Smooth muscle cell (in vitro differentiated cells): ENCODE measurements around the gene PCDHB9. TPM values are rescaled to one million over a fixed set of nuclear protein-coding genes. Genes with fewer than 3 reads are reported as not detected.
"Not testable (repeated sequence)": the region's sequence is repeated elsewhere in the genome, so short reads cannot be mapped to it uniquely, and the experiment has no call there.

Experiments used
- DNase-seq: peaks from one replicate; lab custom pipeline; 2025; ENCODE audit not compliant: unreplicated experiment; lab: John Stamatoyannopoulos, UW
- H2AFZ ChIP-seq: fragments of 200-600 bp; sonication (generic); 2 replicates; pipeline ENCODE4 v1.6.0; 2016; ENCODE audit warnings: antibody characterized with exemption, low read depth, mild to moderate bottlenecking
- H3F3A ChIP-seq: fragments of 200-600 bp; sonication (generic); 2 replicates; pipeline ENCODE4 v1.6.0; 2017; ENCODE audit warnings: antibody characterized with exemption, low read depth
- H3K27ac ChIP-seq: fragments of 200-600 bp; sonication (generic); 2 replicates; pipeline ENCODE4 v1.5.1; 2016; ENCODE audit warnings: low read depth, mild to moderate bottlenecking
- H3K27me3 ChIP-seq: fragments of 200-600 bp; sonication (generic); 2 replicates; pipeline ENCODE4 v1.6.1; 2016; ENCODE audit warnings: low read depth, mild to moderate bottlenecking
- H3K36me3 ChIP-seq: fragments of 200-600 bp; sonication (generic); 2 replicates; pipeline ENCODE4 v1.5.1; 2016; ENCODE audit warnings: low read depth
- H3K4me1 ChIP-seq: fragments of 200-600 bp; sonication (generic); 2 replicates; pipeline ENCODE4 v1.5.1; 2016; ENCODE audit warnings: low read depth
- H3K4me2 ChIP-seq: fragments of 200-600 bp; sonication (generic); 2 replicates; pipeline ENCODE4 v1.6.0; 2016; ENCODE audit warnings: mild to moderate bottlenecking
- H3K4me3 ChIP-seq: fragments of 200-600 bp; sonication (generic); 2 replicates; pipeline ENCODE4 v1.5.1; 2016; ENCODE audit warnings: mild to moderate bottlenecking
- H3K79me2 ChIP-seq: fragments of 200-600 bp; sonication (generic); 2 replicates; pipeline ENCODE4 v1.6.0; 2016; ENCODE audit warnings: low read depth, mild to moderate bottlenecking
- H3K9ac ChIP-seq: fragments of 200-600 bp; sonication (generic); 2 replicates; pipeline ENCODE4 v1.6.0; 2016; ENCODE audit warnings: low read depth
- H3K9me3 ChIP-seq: fragments of 200-600 bp; sonication (generic); replicated peaks from 2 replicates; pipeline ENCODE4 v1.5.1; 2016; ENCODE audit warnings: low read depth
- H4K20me1 ChIP-seq: fragments of 200-600 bp; sonication (generic); 2 replicates; pipeline ENCODE4 v1.6.0; 2016; ENCODE audit warnings: low read depth
- WGBS: methylation state at CpG from one replicate; pipeline ENCODE4 v1.1.7; 2016; ENCODE audit warnings: low lambda C conversion rate; 5-methylcytosine and 5-hydroxymethylcytosine counted together
- polyA plus RNA-seq: library from polyadenylated mRNA; unstranded; fragments of >200 nt; fragmentation: Nextera tagmentation; extraction: Ambion mirVana; gene quantifications from 2 replicates; pipeline ENCODE4 v1.2.1, GENCODE V29; 2016
- total RNA-seq: library from RNA; depleted of rRNA; stranded (reverse); fragments of >200 nt; gene quantifications from 2 replicates; pipeline ENCODE4 v1.2.3, GENCODE V29; 2014
- TF ChIP-seq, protein P1 (sequence below): fragments of 200-600 bp; sonication (generic); IDR thresholded peaks from 2 replicates; pipeline ENCODE4 v1.5.1; 2017; ENCODE audit warnings: borderline replicate concordance, mild to moderate bottlenecking, antibody characterized with exemption; ENCODE audit not compliant: insufficient read depth, poor library complexity, severe bottlenecking

The PCDHB9 gene
- total and polyA plus RNA-seq, 2 experiments from 2014 or later = 2.2 to 4.1 TPM

- H3F3A ChIP-seq = no peaks in the 10 kb centered on the region
- H3K4me2 ChIP-seq = no peak overlapping the region
- no peaks in the 10 kb centered on the region for H3K36me3 ChIP-seq
- no peaks in the 10 kb centered on the region for H3K4me1 ChIP-seq
- no peak overlapping the region for H3K9ac ChIP-seq
- H3K9me3 ChIP-seq = peaks cover 14% of the 10 kb centered on the region
- H3K79me2 ChIP-seq = no peaks in the 10 kb centered on the region
- no peaks in the 10 kb centered on the region for H4K20me1 ChIP-seq
- TF ChIP-seq, protein P1, sequence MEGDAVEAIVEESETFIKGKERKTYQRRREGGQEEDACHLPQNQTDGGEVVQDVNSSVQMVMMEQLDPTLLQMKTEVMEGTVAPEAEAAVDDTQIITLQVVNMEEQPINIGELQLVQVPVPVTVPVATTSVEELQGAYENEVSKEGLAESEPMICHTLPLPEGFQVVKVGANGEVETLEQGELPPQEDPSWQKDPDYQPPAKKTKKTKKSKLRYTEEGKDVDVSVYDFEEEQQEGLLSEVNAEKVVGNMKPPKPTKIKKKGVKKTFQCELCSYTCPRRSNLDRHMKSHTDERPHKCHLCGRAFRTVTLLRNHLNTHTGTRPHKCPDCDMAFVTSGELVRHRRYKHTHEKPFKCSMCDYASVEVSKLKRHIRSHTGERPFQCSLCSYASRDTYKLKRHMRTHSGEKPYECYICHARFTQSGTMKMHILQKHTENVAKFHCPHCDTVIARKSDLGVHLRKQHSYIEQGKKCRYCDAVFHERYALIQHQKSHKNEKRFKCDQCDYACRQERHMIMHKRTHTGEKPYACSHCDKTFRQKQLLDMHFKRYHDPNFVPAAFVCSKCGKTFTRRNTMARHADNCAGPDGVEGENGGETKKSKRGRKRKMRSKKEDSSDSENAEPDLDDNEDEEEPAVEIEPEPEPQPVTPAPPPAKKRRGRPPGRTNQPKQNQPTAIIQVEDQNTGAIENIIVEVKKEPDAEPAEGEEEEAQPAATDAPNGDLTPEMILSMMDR = no peak
- H2AFZ ChIP-seq = no peak overlapping the region
- WGBS = 93% methylated on average over 13 of the region's 13 CpGs
- H3K27me3 ChIP-seq = no peaks in the 10 kb centered on the region
- no peak overlapping the region for H3K4me3 ChIP-seq
- no peak for DNase-seq
- no peak overlapping the region for H3K27ac ChIP-seq
These were observed 36.0 kb upstream of the PCDHB9 start for GRCh38 chr5:141150993-141151325.

- not testable (repeated sequence) for H3K36me3 ChIP-seq, H3K4me3 ChIP-seq, H3K9ac ChIP-seq, H3K4me2 ChIP-seq, H4K20me1 ChIP-seq, H3K79me2 ChIP-seq, H3K4me1 ChIP-seq, H3F3A ChIP-seq, DNase-seq, H3K27me3 ChIP-seq, H3K27ac ChIP-seq, H2AFZ ChIP-seq
- WGBS = 97% methylated on average over 27 of the region's 41 CpGs
- peaks cover 14% of the 10 kb centered on the region for H3K9me3 ChIP-seq
These were observed 35.3 kb upstream of the PCDHB9 start for GRCh38 chr5:141151632-141152031.

GRCh38 chr5:141152096-141152495 is 34.9 kb upstream of the PCDHB9 start:
- H3K4me1 ChIP-seq, H3K27me3 ChIP-seq, H2AFZ ChIP-seq, H3K27ac ChIP-seq, H3K36me3 ChIP-seq, H4K20me1 ChIP-seq, H3F3A ChIP-seq, DNase-seq, H3K79me2 ChIP-seq, H3K9ac ChIP-seq, H3K4me3 ChIP-seq, H3K4me2 ChIP-seq: not testable (repeated sequence)
- peaks cover 14% of the 10 kb centered on the region for H3K9me3 ChIP-seq
- 97% methylated on average over 30 of the region's 36 CpGs for WGBS

- TF ChIP-seq, protein P1 = no peak
- Histone ChIP-seq H3K4me2 (no peak overlapping the region), H4K20me1 (no peaks in the 10 kb centered on the region), H3K27ac (no peak overlapping the region), H3K9ac (no peak overlapping the region), H3K4me3 (no peak overlapping the region), H3K27me3 (no peaks in the 10 kb centered on the region), H3F3A (no peaks in the 10 kb centered on the region), H3K4me1 (no peaks in the 10 kb centered on the region), H3K36me3 (no peaks in the 10 kb centered on the region), H3K9me3 (peaks cover 9% of the 10 kb centered on the region), H2AFZ (no peak overlapping the region), H3K79me2 (no peaks in the 10 kb centered on the region)
- 84% methylated on average over 21 of the region's 21 CpGs for WGBS
- no peak for DNase-seq
These were observed 31.2 kb upstream of the PCDHB9 start for GRCh38 chr5:141155540-141156374.

GRCh38 chr5:141157356-141157755 is 29.6 kb upstream of the PCDHB9 start:
- not testable (repeated sequence) for H3K36me3 ChIP-seq, H3K27ac ChIP-seq, H4K20me1 ChIP-seq, H3K4me1 ChIP-seq, H2AFZ ChIP-seq, H3K9me3 ChIP-seq, H3F3A ChIP-seq, H3K79me2 ChIP-seq, H3K4me3 ChIP-seq, H3K27me3 ChIP-seq, H3K9ac ChIP-seq, H3K4me2 ChIP-seq, DNase-seq
- 97% methylated on average over 34 of the region's 38 CpGs for WGBS

GRCh38 chr5:141157901-141158300 is 29.1 kb upstream of the PCDHB9 start:
- WGBS = 98% methylated on average over 25 of the region's 28 CpGs
- DNase-seq = not testable (repeated sequence)

More at GRCh38 chr5:141157901-141158300, 29.1 kb upstream of the PCDHB9 start:
- not testable (repeated sequence) for H3K9ac ChIP-seq, H3K79me2 ChIP-seq, H3K27me3 ChIP-seq, H3K9me3 ChIP-seq, H2AFZ ChIP-seq, H3K27ac ChIP-seq, H3K36me3 ChIP-seq, H3K4me1 ChIP-seq, H3K4me2 ChIP-seq, H4K20me1 ChIP-seq, H3F3A ChIP-seq, H3K4me3 ChIP-seq
